T-helper 2 cell treated with Interferon-gamma antibody and Interleukin-4, amounts not matched to agents 100 ng/mL and 5 ng/mL, for 36 hours (primary cell): ENCODE measurements around the gene METAP1D. TPM values are rescaled to one million over a fixed set of nuclear protein-coding genes. Genes with fewer than 3 reads are reported as not detected.
"Not testable (repeated sequence)": the region's sequence is repeated elsewhere in the genome, so short reads cannot be mapped to it uniquely, and the experiment has no call there.

Source experiments
- intact Hi-C: fragments of 100-400 bp; cut with micrococcal nuclease; formaldehyde crosslinking; loops from one replicate; pipeline ENCODE4 v1.15.1; 2023
- total RNA-seq: library from RNA; stranded (reverse); gene quantifications from 2 replicates; pipeline ENCODE4 v1.2.3, GENCODE V29; 2022

Gene METAP1D
- total RNA-seq, 1 donor from 2014 or later = 7.7 TPM

GRCh38 chr2:172047566-172048507 lies 48.1 kb downstream of the METAP1D start:
- intact Hi-C loops = no loop called here

- intact Hi-C loops = no loop called here
Observed at GRCh38 chr2:172048508-172049503, 49.1 kb downstream of the METAP1D start.

- intact Hi-C loops = no loop called here
Observed at GRCh38 chr2:172049567-172050120, 49.9 kb downstream of the METAP1D start.

GRCh38 chr2:172050479-172051125 lies 50.8 kb downstream of the METAP1D start:
- intact Hi-C loops = no loop called here

GRCh38 chr2:172052000-172052983 lies 52.5 kb downstream of the METAP1D start:
- intact Hi-C loops = no loop called here

- intact Hi-C loops = no loop called here
Observed at GRCh38 chr2:172053486-172053885, 53.7 kb downstream of the METAP1D start.

- intact Hi-C loops = no loop called here
Observed at GRCh38 chr2:172056293-172056692, 56.5 kb downstream of the METAP1D start.

GRCh38 chr2:172058660-172059059 lies 58.9 kb downstream of the METAP1D start:
- intact Hi-C loops = no loop called here

GRCh38 chr2:172060118-172060517 lies 60.4 kb downstream of the METAP1D start:
- intact Hi-C loops = not testable (repeated sequence)

- intact Hi-C loops = no loop called here
Observed at GRCh38 chr2:172062402-172063004, 62.8 kb downstream of the METAP1D start.

- intact Hi-C loops = no loop called here
Observed at GRCh38 chr2:172063446-172063845, 63.7 kb downstream of the METAP1D start.

- intact Hi-C loops = no loop called here
Observed at GRCh38 chr2:172065111-172065510, 65.4 kb downstream of the METAP1D start.

- intact Hi-C loops = no loop called here
Observed at GRCh38 chr2:172066394-172066886, 66.7 kb downstream of the METAP1D start.

GRCh38 chr2:172067905-172068304 lies 68.2 kb downstream of the METAP1D start:
- intact Hi-C loops = not testable (repeated sequence)

GRCh38 chr2:172070936-172071335 lies 71.2 kb downstream of the METAP1D start:
- intact Hi-C loops = no loop called here

GRCh38 chr2:172072303-172072702 lies 72.5 kb downstream of the METAP1D start:
- intact Hi-C loops = no loop called here

- intact Hi-C loops = no loop called here
Observed at GRCh38 chr2:172072706-172073105, 73.0 kb downstream of the METAP1D start.

GRCh38 chr2:172073518-172073917 lies 73.8 kb downstream of the METAP1D start:
- intact Hi-C loops = no loop called here

GRCh38 chr2:172074254-172074653 lies 74.5 kb downstream of the METAP1D start:
- intact Hi-C loops = no loop called here
